H1 (cell line): ENCODE results near the gene IFI44L. TPM values are rescaled to one million over a fixed set of nuclear protein-coding genes. Genes with fewer than 3 reads are reported as not detected.

ENCODE experiments used
- CTCF ChIA-PET: fragments of 300-600 bp; sonication (Branson Sonifier 250); formaldehyde crosslinking; loops from one replicate; lab custom pipeline; 2021; ENCODE audit not compliant: partially characterized antibody; lab: Charles Lee
- POLR2A ChIA-PET: fragments of 300-600 bp; sonication (Branson Sonifier 250); formaldehyde crosslinking; loops from one replicate; lab custom pipeline; 2021; ENCODE audit warnings: inconsistent platforms; ENCODE audit not compliant: partially characterized antibody; lab: Charles Lee
- DNase-seq, 2 experiments: peaks; one replicate each; pipeline versions ENCODE4 v3.0.0 to v3.0.0-alpha.2; 2010 to 2022; ENCODE audit warnings: low spot score in 2 of 2, low read depth in 1 of 2, mixed read lengths in 1 of 2
- FAIRE-seq: peaks from 2 replicates; lab custom pipeline; 2011; peaks lifted over from hg19 to GRCh38; lab: Jason Lieb, UNC
- H2AFZ ChIP-seq: 2 replicates; pipeline ENCODE4 v1.8.1; 2012; ENCODE audit warnings: low read length, inconsistent platforms
- H2AK5ac ChIP-seq: 2 replicates; pipeline ENCODE4 v1.6.1; 2013; ENCODE audit warnings: low read depth, low read length
- H2BK120ac ChIP-seq: replicated peaks from 2 replicates; pipeline ENCODE3; 2013; ENCODE audit warnings: low read depth, low read length, inconsistent platforms
- H2BK12ac ChIP-seq: 2 replicates; pipeline ENCODE4 v1.6.1; 2013; ENCODE audit warnings: low read depth, low read length
- H2BK15ac ChIP-seq: 2 replicates; pipeline ENCODE4 v1.6.1; 2013; ENCODE audit warnings: low read length
- H2BK20ac ChIP-seq: 2 replicates; pipeline ENCODE4 v1.6.1; 2013; ENCODE audit warnings: low read length
- H2BK5ac ChIP-seq: 2 replicates; pipeline ENCODE4 v1.6.1; 2013; ENCODE audit warnings: low read depth, low read length
- H3K14ac ChIP-seq: 2 replicates; pipeline ENCODE4 v1.6.1; 2013; ENCODE audit warnings: inconsistent platforms; ENCODE audit not compliant: insufficient read length
- H3K18ac ChIP-seq: 2 replicates; pipeline ENCODE4 v1.6.1; 2013; ENCODE audit warnings: low read length; ENCODE audit errors: extremely low read depth
- H3K23ac ChIP-seq: 2 replicates; pipeline ENCODE4 v1.6.1; 2013; ENCODE audit warnings: inconsistent platforms; ENCODE audit not compliant: insufficient read length
- H3K23me2 ChIP-seq: 2 replicates; pipeline ENCODE4 v1.6.1; 2013; ENCODE audit warnings: low read depth, low read length
- H3K27ac ChIP-seq: 2 replicates; pipeline ENCODE4 v1.6.1; 2011; ENCODE audit warnings: low read depth, low read length, inconsistent platforms
- H3K27me3 ChIP-seq, 4 experiments: replicated peaks in 1 of 4; 1 replicate in 1 of 4; 2 replicates in 3 of 4; pipeline versions ENCODE4 v1.6.1 to v1.8.1; 2011 to 2013; ENCODE audit warnings: low read length in 3 of 4, mild to moderate bottlenecking in 3 of 4, inconsistent platforms in 2 of 4, mixed read lengths in 2 of 4, moderate library complexity in 1 of 4; ENCODE audit not compliant: control insufficient read depth in 3 of 4, insufficient read depth in 3 of 4; ENCODE audit errors: extremely low read depth in 1 of 4
- H3K36me3 ChIP-seq, 4 experiments: 2 replicates each; pipeline versions ENCODE4 v1.6.1 to v1.8.1; 2011 to 2013; ENCODE audit warnings: mild to moderate bottlenecking in 4 of 4, low read length in 3 of 4, moderate library complexity in 2 of 4, control low read depth in 1 of 4, inconsistent platforms in 1 of 4; ENCODE audit not compliant: insufficient read depth in 4 of 4, control insufficient read depth in 2 of 4
- H3K4ac ChIP-seq: replicated peaks from 2 replicates; pipeline ENCODE3; 2013; ENCODE audit warnings: low read length, low read depth, mixed read lengths, inconsistent platforms; ENCODE audit not compliant: insufficient read length
- H3K4me1 ChIP-seq, 4 experiments: replicated peaks in 1 of 4; 1 replicate in 1 of 4; 2 replicates in 3 of 4; pipeline versions ENCODE4 v1.6.1 to v1.8.1; 2011 to 2013; ENCODE audit warnings: low read length in 3 of 4, inconsistent platforms in 2 of 4, mixed read lengths in 1 of 4; ENCODE audit not compliant: insufficient read depth in 4 of 4, control insufficient read depth in 3 of 4
- H3K4me2 ChIP-seq, 2 experiments: 2 replicates each; pipeline versions ENCODE4 v1.6.1 to v1.8.1; 2011 to 2013; ENCODE audit warnings: low read depth in 2 of 2, low read length in 2 of 2, control low read depth in 1 of 2, inconsistent platforms in 1 of 2, mild to moderate bottlenecking in 1 of 2; ENCODE audit not compliant: insufficient read depth in 1 of 2
- H3K4me3 ChIP-seq, 4 experiments: fragments of 200-600, 300-600 bp in 1 of 4; sonication (generic), shearing (Covaris generic), sonication (Bioruptor Twin) in 1 of 4; 2 replicates each; pipeline versions ENCODE4 v1.5.1 to v1.8.1; 2011 to 2016; ENCODE audit warnings: low read length in 4 of 4, low read depth in 3 of 4, control low read depth in 2 of 4, inconsistent platforms in 2 of 4, mild to moderate bottlenecking in 2 of 4, mixed read lengths in 1 of 4, moderate library complexity in 1 of 4; ENCODE audit not compliant: insufficient read depth in 2 of 4; ENCODE audit errors: extremely low read depth in 1 of 4
- H3K56ac ChIP-seq: replicated peaks from 2 replicates; pipeline ENCODE3; 2013; ENCODE audit warnings: low read depth, mild to moderate bottlenecking, mixed read lengths, low read length, inconsistent platforms; ENCODE audit not compliant: insufficient read length
- H3K79me1 ChIP-seq: 2 replicates; pipeline ENCODE4 v1.6.1; 2013; ENCODE audit warnings: low read depth, low read length, control low read depth
- H3K79me2 ChIP-seq, 2 experiments: 2 replicates each; pipeline versions ENCODE4 v1.6.1 to v1.8.1; 2012 to 2013; ENCODE audit warnings: low read length in 2 of 2, mild to moderate bottlenecking in 2 of 2, inconsistent platforms in 1 of 2; ENCODE audit not compliant: insufficient read depth in 2 of 2, control insufficient read depth in 1 of 2
- H3K9ac ChIP-seq, 4 experiments: replicated peaks in 1 of 4; 1 replicate in 1 of 4; 2 replicates in 3 of 4; pipeline versions ENCODE4 v1.6.1 to v1.8.1; 2011 to 2013; ENCODE audit warnings: low read depth in 3 of 4, low read length in 3 of 4, control low read depth in 2 of 4, mild to moderate bottlenecking in 2 of 4, moderate library complexity in 2 of 4, inconsistent platforms in 1 of 4; ENCODE audit errors: extremely low read depth in 1 of 4
- H3K9me3 ChIP-seq, 2 experiments: 2 replicates each; pipeline versions ENCODE4 v1.6.1 to v1.8.1; 2012 to 2013; ENCODE audit warnings: mild to moderate bottlenecking in 2 of 2, moderate library complexity in 2 of 2, control low read depth in 1 of 2, inconsistent platforms in 1 of 2, low read depth in 1 of 2, low read length in 1 of 2, mixed read lengths in 1 of 2; ENCODE audit not compliant: insufficient read depth in 2 of 2
- H4K20me1 ChIP-seq, 2 experiments: replicated peaks in 1 of 2; 2 replicates each; pipeline versions ENCODE3 to v1.8.1; 2011 to 2013; ENCODE audit warnings: inconsistent platforms in 2 of 2, low read length in 2 of 2, mild to moderate bottlenecking in 1 of 2; ENCODE audit not compliant: insufficient read depth in 2 of 2, control insufficient read depth in 1 of 2
- H4K5ac ChIP-seq: 2 replicates; pipeline ENCODE4 v1.6.1; 2013; ENCODE audit warnings: low read length, low read depth, mixed read lengths, inconsistent platforms; ENCODE audit not compliant: insufficient read length
- H4K8ac ChIP-seq: 2 replicates; pipeline ENCODE4 v1.8.0; 2013; ENCODE audit warnings: mild to moderate bottlenecking, moderate library complexity, low read length, inconsistent platforms; ENCODE audit not compliant: insufficient read depth; ENCODE audit errors: extremely low read depth
- H4K91ac ChIP-seq: replicated peaks from 2 replicates; pipeline ENCODE3; 2013; ENCODE audit warnings: low read length, mixed read lengths, inconsistent platforms; ENCODE audit not compliant: insufficient read length
- BCL11A ChIP-seq, 2 experiments: IDR thresholded peaks; one replicate each; pipeline ENCODE4 v1.6.1; 2011; ENCODE audit warnings: low read depth in 2 of 2, low read length in 2 of 2, mild to moderate bottlenecking in 2 of 2
- CTBP2 ChIP-seq: IDR thresholded peaks from 2 replicates; pipeline ENCODE4 v1.7.0; 2011; ENCODE audit warnings: borderline replicate concordance, mild to moderate bottlenecking, moderate library complexity, mixed read lengths, low read length; ENCODE audit not compliant: insufficient read depth, insufficient read length
- EGR1 ChIP-seq: IDR thresholded peaks from 2 replicates; pipeline ENCODE4 v1.6.1; 2011; ENCODE audit warnings: low read depth, low read length, borderline replicate concordance
- HDAC6 ChIP-seq: IDR thresholded peaks from one replicate; pipeline ENCODE4 v1.7.1; 2012; ENCODE audit warnings: low read depth, mild to moderate bottlenecking, inconsistent platforms, low read length, moderate library complexity
- SP1 ChIP-seq: IDR thresholded peaks from 2 replicates; pipeline ENCODE4 v1.6.1; 2011; ENCODE audit warnings: low read depth, low read length
- SP2 ChIP-seq: IDR thresholded peaks from 2 replicates; pipeline ENCODE4 v1.6.1; 2012; ENCODE audit warnings: mild to moderate bottlenecking, low read length, inconsistent platforms
- WGBS, 2 experiments: shearing (Covaris generic) in 1 of 2; methylation state at CpG; one replicate each; pipeline versions ENCODE4 v1.1.6 to v1.1.7; 2013 to 2015; ENCODE audit warnings: low lambda C conversion rate in 2 of 2, mixed read lengths in 2 of 2, inconsistent platforms in 1 of 2, low coverage in 1 of 2, missing lambda C conversion rate in 1 of 2; ENCODE audit not compliant: insufficient replicate concordance in 2 of 2, insufficient coverage in 1 of 2, insufficient read length in 1 of 2; ENCODE audit errors: extremely low coverage in 1 of 2, missing lambda C conversion rate in 1 of 2; 5-methylcytosine and 5-hydroxymethylcytosine counted together
- polyA plus RNA-seq, 7 experiments: library from polyadenylated mRNA; depleted of rRNA in 3 of 7; stranded (reverse) in 5 of 7; unstranded in 2 of 7; fragments of >200 nt in 5 of 7; fragments of 200-250 nt in 2 of 7; gene quantifications; 1 replicate in 5 of 7; 2 replicates in 1 of 7; 4 replicates in 1 of 7; pipeline versions ENCODE4 v1.2.1 to v1.2.3, GENCODE V29; 2011 to 2013; ENCODE audit warnings: missing spikeins in 2 of 7, mixed read lengths in 2 of 7
- total RNA-seq: library from RNA; stranded (reverse); fragmentation: NEBNext Ultra II Directional; extraction: Animal tissue kit (Norgen Biotek cat#: 25700); gene quantifications from 2 replicates; pipeline ENCODE4 v1.2.1, GENCODE V29; 2021

Gene IFI44L
- total and polyA plus RNA-seq, 2 of the 8 experiments (the other 6 are each of a cell fraction or from before 2014, with no cell fraction given), result not detected

- no peak overlapping the region for H3K18ac ChIP-seq
- no peak for FAIRE-seq
- DNase-seq, result no peak
- no peak overlapping the region for H4K91ac ChIP-seq
- no peaks in the 10 kb centered on the region for H3K23me2 ChIP-seq
- H3K27ac ChIP-seq, result no peak overlapping the region
- H4K5ac ChIP-seq, result no peak overlapping the region
- POLR2A ChIA-PET, result no interaction called here
- CTCF ChIA-PET, result interaction anchor here (0.6 to 3.9 kb wide), 2 partner anchors 455 to 467 kb away, joined by 3 to 19 read pairs; no protein-coding TSS in a partner anchor
- no peak overlapping the region for H3K23ac ChIP-seq
- TF ChIP-seq SP2 (no peak), CTBP2 (no peak), BCL11A (IDR thresholded peaks at IDR 0.05; ENCODE audit: low read depth in 2 of 2, low read length in 2 of 2) (no peak), EGR1 (no peak), SP1 (no peak), HDAC6 (no peak)
- no peak overlapping the region for H3K4me2 ChIP-seq
- no peak overlapping the region for H3K56ac ChIP-seq
- no peak overlapping the region for H2BK20ac ChIP-seq
- no peak overlapping the region for H2AFZ ChIP-seq
- H4K8ac ChIP-seq, result no peak overlapping the region
- H3K4ac ChIP-seq, result no peak overlapping the region
- H3K9ac ChIP-seq, result no peak overlapping the region
- H3K9me3 ChIP-seq, result peaks cover 0 to 3% of the 10 kb centered on the region in 2 experiments; a peak in 1 of 4 replicates
- no peak overlapping the region for H2BK15ac ChIP-seq
- no peaks in the 10 kb centered on the region for H3K79me2 ChIP-seq
- no peak overlapping the region for H3K4me3 ChIP-seq
- no peak overlapping the region for H3K14ac ChIP-seq
- WGBS, 2 experiments, result 85 to 100% methylated on average over 1 to 4 of the region's 4 CpGs
- H3K36me3 ChIP-seq, result no peaks in the 10 kb centered on the region
- no peaks in the 10 kb centered on the region for H3K27me3 ChIP-seq
- no peaks in the 10 kb centered on the region for H4K20me1 ChIP-seq
- no peaks in the 10 kb centered on the region; a peak in 1 of 7 replicates for H3K4me1 ChIP-seq
- H3K79me1 ChIP-seq, result no peaks in the 10 kb centered on the region
- no peak overlapping the region for H2AK5ac ChIP-seq
- H2BK5ac ChIP-seq, result no peak overlapping the region
- H2BK120ac ChIP-seq, result no peak overlapping the region
- no peak overlapping the region for H2BK12ac ChIP-seq
These were observed 21.0 kb upstream of the IFI44L start for GRCh38 chr1:78599294-78599693.
